OCI-LY7 (cell line): Measurements from ENCODE around the gene UGP2.
"Not testable (repeated sequence)": the region's sequence is repeated elsewhere in the genome, so short reads cannot be mapped to it uniquely, and the experiment has no call there.

Experiments used
- EZH2phosphoT487 ChIP-seq: fragments of 200-600 bp; sonication (generic); IDR thresholded peaks from 2 replicates; pipeline ENCODE4 v1.6.1; 2018; ENCODE audit warnings: low read depth, borderline replicate concordance, mild to moderate bottlenecking, mixed run types, antibody characterized with exemption, low read length, moderate library complexity, mixed read lengths
- TF ChIP-seq, protein P1 (sequence below): fragments of 200-600 bp; sonication (generic); conservative IDR thresholded peaks from 2 replicates; pipeline ENCODE4 v1.5.1; 2014; ENCODE audit warnings: mild to moderate bottlenecking, antibody characterized with exemption, low read length, moderate library complexity, mixed read lengths

DNA sequence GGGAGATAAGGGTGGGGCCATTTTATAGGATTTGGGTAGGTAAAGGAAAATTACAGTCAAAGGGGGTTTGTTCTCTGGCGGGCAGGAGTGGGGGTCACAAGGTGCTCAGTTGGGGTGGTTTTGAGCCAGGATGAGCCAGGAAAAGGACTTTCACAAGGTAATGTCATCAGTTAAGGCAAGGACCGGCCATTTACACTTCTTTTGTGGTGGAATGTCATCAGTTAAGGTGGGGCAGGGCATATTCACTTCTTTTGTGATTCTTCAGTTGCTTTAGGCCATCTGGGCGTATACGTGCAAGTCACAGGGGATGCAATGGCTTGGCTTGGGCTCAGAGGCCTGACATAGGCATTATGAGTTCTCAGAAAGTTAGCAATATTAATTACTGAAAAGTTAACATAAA is 5.9 kb downstream of the UGP2 start:
- TF ChIP-seq, protein P1, sequence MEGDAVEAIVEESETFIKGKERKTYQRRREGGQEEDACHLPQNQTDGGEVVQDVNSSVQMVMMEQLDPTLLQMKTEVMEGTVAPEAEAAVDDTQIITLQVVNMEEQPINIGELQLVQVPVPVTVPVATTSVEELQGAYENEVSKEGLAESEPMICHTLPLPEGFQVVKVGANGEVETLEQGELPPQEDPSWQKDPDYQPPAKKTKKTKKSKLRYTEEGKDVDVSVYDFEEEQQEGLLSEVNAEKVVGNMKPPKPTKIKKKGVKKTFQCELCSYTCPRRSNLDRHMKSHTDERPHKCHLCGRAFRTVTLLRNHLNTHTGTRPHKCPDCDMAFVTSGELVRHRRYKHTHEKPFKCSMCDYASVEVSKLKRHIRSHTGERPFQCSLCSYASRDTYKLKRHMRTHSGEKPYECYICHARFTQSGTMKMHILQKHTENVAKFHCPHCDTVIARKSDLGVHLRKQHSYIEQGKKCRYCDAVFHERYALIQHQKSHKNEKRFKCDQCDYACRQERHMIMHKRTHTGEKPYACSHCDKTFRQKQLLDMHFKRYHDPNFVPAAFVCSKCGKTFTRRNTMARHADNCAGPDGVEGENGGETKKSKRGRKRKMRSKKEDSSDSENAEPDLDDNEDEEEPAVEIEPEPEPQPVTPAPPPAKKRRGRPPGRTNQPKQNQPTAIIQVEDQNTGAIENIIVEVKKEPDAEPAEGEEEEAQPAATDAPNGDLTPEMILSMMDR = not testable (repeated sequence)
- TF ChIP-seq EZH2phosphoT487 = not testable (repeated sequence)
